BLaER1 treated with 17β-estradiol and CSF1 and Interleukin-3, amounts not matched to agents 10 nM and 100 nM (cell line): Measurements from ENCODE around the gene MYOC.
"Not testable (repeated sequence)": the region's sequence is repeated elsewhere in the genome, so short reads cannot be mapped to it uniquely, and the experiment has no call there.

Experiments used
- H3K27ac ChIP-seq, 11 experiments: shearing (Covaris generic); formaldehyde crosslinking; 2 replicates each; pipeline ENCODE4 v1.8.1; 2022
- H3K27me3 ChIP-seq, 11 experiments: shearing (Covaris generic); formaldehyde crosslinking; 2 replicates each; pipeline ENCODE4 v1.8.1; 2022
- H3K36me3 ChIP-seq, 11 experiments: shearing (Covaris generic); formaldehyde crosslinking; 2 replicates each; pipeline ENCODE4 v1.8.1; 2022
- H3K4me1 ChIP-seq, 10 experiments: shearing (Covaris generic); formaldehyde crosslinking; 2 replicates each; pipeline ENCODE4 v1.8.1; 2022
- H3K4me2 ChIP-seq, 11 experiments: shearing (Covaris generic); formaldehyde crosslinking; 2 replicates each; pipeline ENCODE4 v1.8.1; 2022
- H3K4me3 ChIP-seq, 10 experiments: shearing (Covaris generic); formaldehyde crosslinking; 2 replicates each; pipeline ENCODE4 v1.8.1; 2022
- H3K9ac ChIP-seq, 11 experiments: shearing (Covaris generic); formaldehyde crosslinking; 2 replicates each; pipeline ENCODE4 v1.8.1; 2022
- H3K9me3 ChIP-seq, 11 experiments: shearing (Covaris generic); formaldehyde crosslinking; replicated peaks in 1 of 11; 2 replicates each; pipeline ENCODE4 v1.8.1; 2022
- H4K20me1 ChIP-seq, 11 experiments: shearing (Covaris generic); formaldehyde crosslinking; 2 replicates each; pipeline ENCODE4 v1.8.1; 2022
- Cebpa-rat ChIP-seq, 11 experiments: shearing (Covaris generic); IDR thresholded peaks; 2 replicates each; pipeline ENCODE4 v1.8.1; 2022

The MYOC gene

GRCh38 chr1:171652234-171652822, at the start of gene MYOC:
Gene MYOC (minus strand): TSS chr1:171652688. CDS start chr1:171652611, 77 bp downstream.
- Histone ChIP-seq H3K9ac (no peak within 1 kb of the TSS), H3K36me3 (no peaks in the 10 kb centered on the region), H3K9me3 (no peaks in the 10 kb centered on the region), H3K4me1 (peaks cover 9 to 34% (median 27%) of the 10 kb centered on the region in 10 experiments; a peak in 18 of 20 replicates), H3K27me3 (no peaks in the 10 kb centered on the region), H3K4me3 (no peak within 1 kb of the TSS), H3K27ac (no peak within 1 kb of the TSS), H3K4me2 (no peak within 1 kb of the TSS; a peak in 1 of 22 replicates), H4K20me1 (no peaks in the 10 kb centered on the region)
- TF ChIP-seq Cebpa-rat (IDR thresholded peaks at IDR 0.05), result no peak

DNA sequence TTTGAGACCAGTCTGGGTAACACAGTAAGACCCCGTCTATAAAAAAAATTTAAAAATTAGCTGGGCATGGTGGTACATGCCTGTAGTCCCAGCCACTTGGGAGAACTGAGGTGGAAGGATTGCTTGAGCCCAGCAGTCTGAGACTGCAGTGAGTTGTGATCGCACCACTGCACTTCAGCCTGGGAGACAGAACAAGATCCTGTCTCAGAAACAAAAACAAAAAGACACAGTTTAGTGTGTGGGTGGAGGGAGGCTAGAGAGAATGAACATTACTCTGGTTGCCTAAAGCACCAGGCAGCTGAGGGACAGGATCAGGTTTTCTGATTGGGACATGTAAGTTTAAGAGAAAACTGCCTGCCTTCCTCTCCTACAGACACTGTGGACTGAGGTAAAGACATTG, 47.0 kb upstream of the MYOC start:
- Histone ChIP-seq H3K4me2 (no peak overlapping the region), H4K20me1 (no peaks in the 10 kb centered on the region), H3K4me3 (no peak overlapping the region), H3K4me1 (no peaks in the 10 kb centered on the region), H3K27me3 (no peaks in the 10 kb centered on the region), H3K9ac (no peak overlapping the region), H3K9me3 (peaks cover 7 to 17% (median 13%) of the 10 kb centered on the region in 11 experiments; a peak in 20 of 22 replicates), H3K27ac (no peak overlapping the region), H3K36me3 (peaks cover 0 to 71% (median 18%) of the 10 kb centered on the region in 11 experiments; a peak in 14 of 22 replicates)
- TF ChIP-seq Cebpa-rat (IDR thresholded peaks at IDR 0.05), result no peak

DNA sequence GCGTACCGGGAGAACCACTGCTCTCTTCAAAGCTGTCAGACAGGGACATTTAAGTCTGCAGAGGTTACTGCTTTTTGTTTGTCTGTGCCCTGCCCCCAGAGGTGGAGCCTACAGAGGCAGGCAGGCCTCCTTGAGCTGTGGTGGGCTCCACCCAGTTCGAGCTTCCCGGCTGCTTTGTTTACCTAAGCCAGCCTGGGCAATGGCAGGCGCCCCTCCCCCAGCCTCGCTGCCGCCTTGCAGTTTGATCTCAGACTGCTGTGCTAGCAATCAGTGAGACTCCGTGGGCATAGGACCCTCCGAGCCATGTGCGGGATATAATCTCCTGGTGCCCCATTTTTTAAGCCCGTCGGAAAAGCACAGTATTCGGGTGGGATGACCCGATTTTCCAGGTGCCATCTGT, 43.3 kb upstream of the MYOC start:
- H3K9me3 ChIP-seq, result peaks cover 7 to 23% (median 16%) of the 10 kb centered on the region in 11 experiments; a peak in 21 of 22 replicates
- not testable (repeated sequence) for H3K4me1 ChIP-seq, H3K9ac ChIP-seq, H3K4me3 ChIP-seq, H3K27me3 ChIP-seq, H3K27ac ChIP-seq, H3K4me2 ChIP-seq, H4K20me1 ChIP-seq
- peaks cover 0 to 34% (median 5%) of the 10 kb centered on the region in 11 experiments; a peak in 9 of 22 replicates for H3K36me3 ChIP-seq

- peaks cover 0 to 14% (median 0%) of the 10 kb centered on the region in 11 experiments; a peak in 6 of 22 replicates for H3K36me3 ChIP-seq
- not testable (repeated sequence) for H4K20me1 ChIP-seq, H3K27ac ChIP-seq, H3K9ac ChIP-seq, H3K4me3 ChIP-seq, H3K27me3 ChIP-seq, H3K4me1 ChIP-seq, H3K4me2 ChIP-seq
- H3K9me3 ChIP-seq, result peaks cover 7 to 23% (median 16%) of the 10 kb centered on the region in 11 experiments; a peak in 21 of 22 replicates
These were observed 41.1 kb upstream of the MYOC start for GRCh38 chr1:171693541-171693940.

- TF ChIP-seq Cebpa-rat (IDR thresholded peaks at IDR 0.05), result no peak
- no peak overlapping the region for H3K9ac ChIP-seq
- H3K4me1 ChIP-seq, result peaks cover 0 to 20% (median 7%) of the 10 kb centered on the region in 10 experiments; a peak in 12 of 20 replicates
- H3K4me3 ChIP-seq, result no peak overlapping the region
- H3K9me3 ChIP-seq, result no peaks in the 10 kb centered on the region; a peak in 2 of 22 replicates
- H4K20me1 ChIP-seq, result no peaks in the 10 kb centered on the region
- H3K27me3 ChIP-seq, result no peaks in the 10 kb centered on the region
- no peak overlapping the region for H3K4me2 ChIP-seq
- no peaks in the 10 kb centered on the region for H3K36me3 ChIP-seq
- H3K27ac ChIP-seq, result no peak overlapping the region
These were observed 31.4 kb upstream of the MYOC start for GRCh38 chr1:171683870-171684269.

- Histone ChIP-seq H4K20me1 (no peaks in the 10 kb centered on the region), H3K9me3 (no peaks in the 10 kb centered on the region), H3K9ac (no peak overlapping the region), H3K27me3 (no peaks in the 10 kb centered on the region), H3K4me1 (peaks cover 0 to 7% (median 0%) of the 10 kb centered on the region in 10 experiments; a peak in 3 of 20 replicates), H3K4me2 (no peak overlapping the region), H3K36me3 (no peaks in the 10 kb centered on the region), H3K4me3 (no peak overlapping the region), H3K27ac (no peak overlapping the region)
- no peak for TF ChIP-seq Cebpa-rat (IDR thresholded peaks at IDR 0.05)
These were observed 27.9 kb upstream of the MYOC start for GRCh38 chr1:171680339-171680738.

DNA sequence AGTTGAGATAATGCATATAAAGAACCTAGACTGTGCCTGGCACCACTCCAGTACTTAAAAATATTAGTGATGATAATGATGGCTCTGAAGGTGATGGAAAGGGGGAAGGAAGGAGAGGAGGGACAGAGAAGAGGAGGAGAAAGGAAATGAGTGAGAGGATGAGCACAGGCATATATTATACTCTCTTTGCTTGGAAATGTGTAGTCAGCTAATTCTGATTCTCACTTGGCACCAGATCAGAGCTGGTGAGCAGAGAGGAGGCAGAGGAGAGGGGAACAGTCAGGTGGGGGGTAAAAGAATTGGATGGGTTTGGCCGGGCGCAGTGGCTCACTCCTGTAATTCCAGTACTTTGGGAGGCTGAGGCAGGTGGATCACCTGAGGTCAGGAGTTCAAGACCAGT, 24.3 kb upstream of the MYOC start:
- TF ChIP-seq Cebpa-rat (IDR thresholded peaks at IDR 0.05), result no peak
- Histone ChIP-seq H3K9ac (no peak overlapping the region), H3K4me2 (no peak overlapping the region), H3K27me3 (no peaks in the 10 kb centered on the region), H4K20me1 (no peaks in the 10 kb centered on the region), H3K4me3 (no peak overlapping the region), H3K36me3 (no peaks in the 10 kb centered on the region), H3K27ac (no peak overlapping the region), H3K4me1 (peaks cover 0 to 7% (median 0%) of the 10 kb centered on the region in 10 experiments; a peak in 3 of 20 replicates), H3K9me3 (no peaks in the 10 kb centered on the region)

DNA sequence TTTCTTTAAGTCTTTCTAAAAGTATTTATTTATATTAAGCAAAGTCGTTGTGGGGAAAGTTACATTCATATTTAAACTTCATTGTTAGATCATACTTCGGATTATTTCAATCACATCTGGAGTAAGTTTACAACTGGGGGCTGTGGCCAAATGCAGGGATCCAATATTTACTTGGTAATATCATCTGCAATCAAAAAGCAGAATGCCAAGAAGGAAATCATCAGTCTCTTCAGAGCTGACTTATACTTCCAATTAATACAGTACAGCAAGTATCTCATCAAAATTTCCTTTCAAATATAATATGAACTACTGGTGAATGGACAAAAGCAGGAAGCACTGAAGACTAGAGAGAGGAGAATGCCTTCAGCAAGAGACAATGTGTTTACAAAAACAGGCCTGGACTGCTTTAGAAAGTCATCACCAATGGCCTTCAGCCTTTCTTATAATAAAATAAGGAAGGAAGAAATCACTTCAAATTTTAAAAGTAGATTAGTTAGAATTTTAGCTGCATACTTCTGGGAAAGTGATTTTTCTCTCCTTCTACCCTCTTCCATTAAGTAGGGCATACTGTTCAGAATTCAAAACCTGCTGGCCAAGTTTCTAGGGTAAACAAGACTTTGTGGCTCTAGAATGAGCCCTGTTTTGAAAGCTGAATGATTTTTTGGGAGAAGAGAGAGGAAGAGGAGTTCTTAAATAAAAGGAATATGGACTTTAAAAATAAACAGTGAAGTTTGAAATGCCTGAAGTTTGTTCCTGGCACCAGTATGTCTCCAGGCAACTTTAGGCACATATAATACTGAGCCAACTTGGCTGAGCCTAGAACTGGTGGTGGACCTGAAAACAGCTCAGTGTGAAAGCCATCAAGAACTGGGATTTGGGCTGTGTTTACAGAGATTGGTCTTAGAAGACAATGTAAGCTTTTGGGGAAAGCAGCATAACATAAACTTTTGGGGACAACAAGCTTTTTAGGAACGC, 22.2 kb upstream of the MYOC start:
- no peaks in the 10 kb centered on the region for H3K4me1 ChIP-seq
- H3K27me3 ChIP-seq, result no peaks in the 10 kb centered on the region
- no peak overlapping the region for H3K9ac ChIP-seq

GRCh38 chr1:171670739-171671138, 18.3 kb upstream of the MYOC start:
- Histone ChIP-seq H3K4me1 (no peaks in the 10 kb centered on the region), H4K20me1 (no peaks in the 10 kb centered on the region), H3K4me2 (no peak overlapping the region), H3K27ac (no peak overlapping the region), H3K9me3 (peaks cover 0 to 8% (median 4%) of the 10 kb centered on the region in 11 experiments; a peak in 9 of 22 replicates), H3K27me3 (no peaks in the 10 kb centered on the region), H3K9ac (no peak overlapping the region), H3K36me3 (no peaks in the 10 kb centered on the region), H3K4me3 (no peak overlapping the region)
- TF ChIP-seq Cebpa-rat (IDR thresholded peaks at IDR 0.05), result no peak

More for the DNA sequence above, 22.2 kb upstream of the MYOC start:
- H4K20me1 ChIP-seq, result no peaks in the 10 kb centered on the region
- no peak overlapping the region for H3K27ac ChIP-seq
- TF ChIP-seq Cebpa-rat (IDR thresholded peaks at IDR 0.05), result no peak
- no peak overlapping the region for H3K4me2 ChIP-seq
- H3K9me3 ChIP-seq, result peaks cover 0 to 8% (median 4%) of the 10 kb centered on the region in 11 experiments; a peak in 9 of 22 replicates
- H3K36me3 ChIP-seq, result no peaks in the 10 kb centered on the region
- H3K4me3 ChIP-seq, result no peak overlapping the region
